WTC11 (cell line): ENCODE measurements around the gene CLEC1A. TPM values are rescaled to one million over a fixed set of nuclear protein-coding genes. Genes with fewer than 3 reads are reported as not detected.

Experiments used
- ATAC-seq: fragments of 200-7000 bp; cut with Tn5 transposase; 2 replicates; pipeline ENCODE4 v1.10.0; 2021; ENCODE audit warnings: mild to moderate bottlenecking, moderate library complexity
- CTCF ChIA-PET: fragments of 300-600 bp; sonication (Branson Sonifier 250); formaldehyde crosslinking; loops from one replicate; lab custom pipeline; 2021; ENCODE audit warnings: antibody characterized with exemption; lab: Charles Lee
- POLR2A ChIA-PET: fragments of 350-600 bp; sonication (Branson Sonifier 250); formaldehyde crosslinking; loops from one replicate; lab custom pipeline; 2021; ENCODE audit warnings: antibody characterized with exemption; lab: Charles Lee
- DNase-seq: peaks from one replicate; pipeline ENCODE4 v3.0.0; 2021; ENCODE audit warnings: low spot score
- H3K27ac Mint-ChIP-seq: 2 replicates; pipeline ENCODE4 v1.8.0; 2021; ENCODE audit warnings: mixed read lengths
- H3K27me3 Mint-ChIP-seq: 2 replicates; pipeline ENCODE4 v1.8.0; 2021; ENCODE audit warnings: low read depth, mild to moderate bottlenecking, moderate library complexity, mixed read lengths
- H3K36me3 Mint-ChIP-seq: 2 replicates; pipeline ENCODE4 v1.8.0; 2021; ENCODE audit warnings: mixed read lengths
- H3K4me1 Mint-ChIP-seq: 2 replicates; pipeline ENCODE4 v1.8.0; 2022; ENCODE audit warnings: mixed read lengths
- H3K4me3 Mint-ChIP-seq: 2 replicates; pipeline ENCODE4 v1.8.0; 2021; ENCODE audit warnings: mild to moderate bottlenecking, moderate library complexity, mixed read lengths
- H3K9me3 Mint-ChIP-seq: 2 replicates; pipeline ENCODE4 v1.8.0; 2021; ENCODE audit warnings: mixed read lengths
- CBFB ChIP-seq: sonication (generic); formaldehyde crosslinking; IDR thresholded peaks from 2 replicates; pipeline ENCODE4 v1.8.1; 2022; ENCODE audit warnings: mild to moderate bottlenecking, low read depth, missing genetic modification reagents
- E2F4 ChIP-seq: sonication (generic); formaldehyde crosslinking; IDR thresholded peaks from 2 replicates; pipeline ENCODE4 v1.8.1; 2022; ENCODE audit warnings: low read depth, mild to moderate bottlenecking, moderate library complexity, missing genetic modification reagents, borderline replicate concordance
- ELF4 ChIP-seq: sonication (generic); formaldehyde crosslinking; IDR thresholded peaks from 2 replicates; pipeline ENCODE4 v1.8.1; 2022; ENCODE audit warnings: low read depth, mild to moderate bottlenecking, moderate library complexity, missing genetic modification reagents
- ESRRA ChIP-seq: sonication (generic); formaldehyde crosslinking; IDR thresholded peaks from 2 replicates; pipeline ENCODE4 v1.8.1; 2022; ENCODE audit warnings: mild to moderate bottlenecking, missing genetic modification reagents, borderline replicate concordance
- FOXP1 ChIP-seq: sonication (generic); formaldehyde crosslinking; IDR thresholded peaks from 2 replicates; pipeline ENCODE4 v1.8.0; 2022; ENCODE audit warnings: missing genetic modification reagents, mild to moderate bottlenecking, moderate library complexity, borderline replicate concordance
- GABPB1 ChIP-seq: sonication (generic); formaldehyde crosslinking; IDR thresholded peaks from 2 replicates; pipeline ENCODE4 v1.8.1; 2023; ENCODE audit warnings: mild to moderate bottlenecking, missing genetic modification reagents
- MXD4 ChIP-seq: fragments of 250-450 bp; sonication (Bioruptor Pico); IDR thresholded peaks from 2 replicates; pipeline ENCODE4 v1.8.0; 2021; ENCODE audit warnings: mild to moderate bottlenecking, moderate library complexity, borderline replicate concordance
- RELA ChIP-seq: sonication (generic); formaldehyde crosslinking; IDR thresholded peaks from 2 replicates; pipeline ENCODE4 v1.8.1; 2022; ENCODE audit warnings: missing genetic modification reagents, mild to moderate bottlenecking, borderline replicate concordance
- TP53 ChIP-seq: sonication (generic); formaldehyde crosslinking; IDR thresholded peaks from 2 replicates; pipeline ENCODE4 v1.8.1; 2023; ENCODE audit warnings: mild to moderate bottlenecking, missing genetic modification reagents
- ZNF219 ChIP-seq: sonication (generic); formaldehyde crosslinking; IDR thresholded peaks from 2 replicates; pipeline ENCODE4 v1.8.0; 2023; ENCODE audit warnings: missing genetic modification reagents, mild to moderate bottlenecking, borderline replicate concordance
- ZNF425 ChIP-seq: fragments of 250-450 bp; sonication (Bioruptor Pico); conservative IDR thresholded peaks from 2 replicates; pipeline ENCODE4 v1.9.0; 2021; ENCODE audit warnings: mild to moderate bottlenecking
- ZNF512 ChIP-seq: sonication (generic); formaldehyde crosslinking; IDR thresholded peaks from 2 replicates; pipeline ENCODE4 v1.8.1; 2022; ENCODE audit warnings: missing genetic modification reagents, borderline replicate concordance
- total RNA-seq: library from RNA; stranded (reverse); gene quantifications from 3 replicates; pipeline ENCODE4 v1.2.3, GENCODE V29; 2021
- TF ChIP-seq, protein P1 (sequence below): fragments of 250-450 bp; sonication (Bioruptor Pico); IDR thresholded peaks from 2 replicates; pipeline ENCODE4 v1.9.0; 2021; ENCODE audit warnings: mild to moderate bottlenecking
- TF ChIP-seq, protein P2 (sequence below): sonication (generic); formaldehyde crosslinking; IDR thresholded peaks from 2 replicates; pipeline ENCODE4 v1.8.1; 2023; ENCODE audit warnings: mild to moderate bottlenecking, missing genetic modification reagents, moderate library complexity
- TF ChIP-seq, protein P3 (sequence below): sonication (generic); formaldehyde crosslinking; IDR thresholded peaks from 2 replicates; pipeline ENCODE4 v1.8.0; 2023; ENCODE audit warnings: missing genetic modification reagents, mild to moderate bottlenecking, borderline replicate concordance
- TF ChIP-seq, protein P4 (sequence below): sonication (generic); formaldehyde crosslinking; IDR thresholded peaks from 2 replicates; pipeline ENCODE4 v1.8.1; 2022; ENCODE audit warnings: low read depth, missing genetic modification reagents, borderline replicate concordance

The CLEC1A gene
- total RNA-seq, 1 experiment from 2014 or later, result not detected

GRCh38 chr12:10068644-10069043 is 30.1 kb downstream of the CLEC1A start:
- Mint-ChIP-seq H3K9me3 (no peaks in the 10 kb centered on the region), H3K4me3 (no peak overlapping the region), H3K4me1 (peaks cover 17% of the 10 kb centered on the region), H3K36me3 (no peaks in the 10 kb centered on the region), H3K27me3 (no peaks in the 10 kb centered on the region), H3K27ac (no peak overlapping the region)
- ATAC-seq (no peak), DNase-seq (no peak)
- TF ChIP-seq ZNF512 (CRISPR knock-in tag) (no peak), ELF4 (CRISPR knock-in tag) (no peak), TP53 (no peak), ESRRA (no peak), MXD4 (CRISPR knock-in tag) (no peak), ZNF219 (CRISPR knock-in tag) (no peak), RELA (CRISPR knock-in tag) (no peak), FOXP1 (CRISPR knock-in tag) (no peak), ZNF425 (CRISPR knock-in tag) (no peak)
- TF ChIP-seq, protein P1, sequence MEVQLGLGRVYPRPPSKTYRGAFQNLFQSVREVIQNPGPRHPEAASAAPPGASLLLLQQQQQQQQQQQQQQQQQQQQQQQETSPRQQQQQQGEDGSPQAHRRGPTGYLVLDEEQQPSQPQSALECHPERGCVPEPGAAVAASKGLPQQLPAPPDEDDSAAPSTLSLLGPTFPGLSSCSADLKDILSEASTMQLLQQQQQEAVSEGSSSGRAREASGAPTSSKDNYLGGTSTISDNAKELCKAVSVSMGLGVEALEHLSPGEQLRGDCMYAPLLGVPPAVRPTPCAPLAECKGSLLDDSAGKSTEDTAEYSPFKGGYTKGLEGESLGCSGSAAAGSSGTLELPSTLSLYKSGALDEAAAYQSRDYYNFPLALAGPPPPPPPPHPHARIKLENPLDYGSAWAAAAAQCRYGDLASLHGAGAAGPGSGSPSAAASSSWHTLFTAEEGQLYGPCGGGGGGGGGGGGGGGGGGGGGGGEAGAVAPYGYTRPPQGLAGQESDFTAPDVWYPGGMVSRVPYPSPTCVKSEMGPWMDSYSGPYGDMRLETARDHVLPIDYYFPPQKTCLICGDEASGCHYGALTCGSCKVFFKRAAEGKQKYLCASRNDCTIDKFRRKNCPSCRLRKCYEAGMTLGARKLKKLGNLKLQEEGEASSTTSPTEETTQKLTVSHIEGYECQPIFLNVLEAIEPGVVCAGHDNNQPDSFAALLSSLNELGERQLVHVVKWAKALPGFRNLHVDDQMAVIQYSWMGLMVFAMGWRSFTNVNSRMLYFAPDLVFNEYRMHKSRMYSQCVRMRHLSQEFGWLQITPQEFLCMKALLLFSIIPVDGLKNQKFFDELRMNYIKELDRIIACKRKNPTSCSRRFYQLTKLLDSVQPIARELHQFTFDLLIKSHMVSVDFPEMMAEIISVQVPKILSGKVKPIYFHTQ, result no peak
- TF ChIP-seq, protein P2, sequence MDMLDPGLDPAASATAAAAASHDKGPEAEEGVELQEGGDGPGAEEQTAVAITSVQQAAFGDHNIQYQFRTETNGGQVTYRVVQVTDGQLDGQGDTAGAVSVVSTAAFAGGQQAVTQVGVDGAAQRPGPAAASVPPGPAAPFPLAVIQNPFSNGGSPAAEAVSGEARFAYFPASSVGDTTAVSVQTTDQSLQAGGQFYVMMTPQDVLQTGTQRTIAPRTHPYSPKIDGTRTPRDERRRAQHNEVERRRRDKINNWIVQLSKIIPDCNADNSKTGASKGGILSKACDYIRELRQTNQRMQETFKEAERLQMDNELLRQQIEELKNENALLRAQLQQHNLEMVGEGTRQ (CRISPR knock-in tag), result no peak
- TF ChIP-seq, protein P3, sequence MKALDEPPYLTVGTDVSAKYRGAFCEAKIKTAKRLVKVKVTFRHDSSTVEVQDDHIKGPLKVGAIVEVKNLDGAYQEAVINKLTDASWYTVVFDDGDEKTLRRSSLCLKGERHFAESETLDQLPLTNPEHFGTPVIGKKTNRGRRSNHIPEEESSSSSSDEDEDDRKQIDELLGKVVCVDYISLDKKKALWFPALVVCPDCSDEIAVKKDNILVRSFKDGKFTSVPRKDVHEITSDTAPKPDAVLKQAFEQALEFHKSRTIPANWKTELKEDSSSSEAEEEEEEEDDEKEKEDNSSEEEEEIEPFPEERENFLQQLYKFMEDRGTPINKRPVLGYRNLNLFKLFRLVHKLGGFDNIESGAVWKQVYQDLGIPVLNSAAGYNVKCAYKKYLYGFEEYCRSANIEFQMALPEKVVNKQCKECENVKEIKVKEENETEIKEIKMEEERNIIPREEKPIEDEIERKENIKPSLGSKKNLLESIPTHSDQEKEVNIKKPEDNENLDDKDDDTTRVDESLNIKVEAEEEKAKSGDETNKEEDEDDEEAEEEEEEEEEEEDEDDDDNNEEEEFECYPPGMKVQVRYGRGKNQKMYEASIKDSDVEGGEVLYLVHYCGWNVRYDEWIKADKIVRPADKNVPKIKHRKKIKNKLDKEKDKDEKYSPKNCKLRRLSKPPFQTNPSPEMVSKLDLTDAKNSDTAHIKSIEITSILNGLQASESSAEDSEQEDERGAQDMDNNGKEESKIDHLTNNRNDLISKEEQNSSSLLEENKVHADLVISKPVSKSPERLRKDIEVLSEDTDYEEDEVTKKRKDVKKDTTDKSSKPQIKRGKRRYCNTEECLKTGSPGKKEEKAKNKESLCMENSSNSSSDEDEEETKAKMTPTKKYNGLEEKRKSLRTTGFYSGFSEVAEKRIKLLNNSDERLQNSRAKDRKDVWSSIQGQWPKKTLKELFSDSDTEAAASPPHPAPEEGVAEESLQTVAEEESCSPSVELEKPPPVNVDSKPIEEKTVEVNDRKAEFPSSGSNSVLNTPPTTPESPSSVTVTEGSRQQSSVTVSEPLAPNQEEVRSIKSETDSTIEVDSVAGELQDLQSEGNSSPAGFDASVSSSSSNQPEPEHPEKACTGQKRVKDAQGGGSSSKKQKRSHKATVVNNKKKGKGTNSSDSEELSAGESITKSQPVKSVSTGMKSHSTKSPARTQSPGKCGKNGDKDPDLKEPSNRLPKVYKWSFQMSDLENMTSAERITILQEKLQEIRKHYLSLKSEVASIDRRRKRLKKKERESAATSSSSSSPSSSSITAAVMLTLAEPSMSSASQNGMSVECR (CRISPR knock-in tag), result no peak
- ChIA-PET CTCF (interaction anchor here (1.9 kb wide), 1 partner anchor 59 kb away, joined by 5 read pairs; the partner anchor contains the start of gene CLEC12B), POLR2A (no interaction called here)

DNA sequence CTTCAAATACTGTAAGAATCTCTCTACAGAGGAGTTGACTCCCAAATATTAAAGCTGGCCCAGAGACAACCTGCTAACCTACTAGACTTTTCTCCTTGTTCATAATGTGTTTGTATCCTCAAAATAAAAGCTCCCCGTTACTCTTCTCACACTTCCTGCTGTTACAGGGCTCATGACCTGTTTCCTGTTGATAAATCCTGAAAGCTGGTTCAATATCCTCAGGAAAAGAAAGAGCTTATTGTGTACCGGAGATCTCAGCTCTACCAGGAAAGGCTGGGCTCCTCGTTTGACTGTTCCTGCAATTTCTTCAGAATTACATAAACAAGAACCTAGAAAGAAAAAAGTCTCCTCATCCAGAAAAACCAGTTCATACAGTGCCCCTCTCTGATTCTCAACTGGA is 30.8 kb downstream of the CLEC1A start:
- DNase-seq, result no peak
- no peak for ATAC-seq
- Mint-ChIP-seq H3K27me3 (no peaks in the 10 kb centered on the region), H3K36me3 (no peaks in the 10 kb centered on the region), H3K4me1 (peaks cover 17% of the 10 kb centered on the region), H3K4me3 (no peak overlapping the region), H3K9me3 (no peaks in the 10 kb centered on the region), H3K27ac (no peak overlapping the region)
- TF ChIP-seq GABPB1 (no peak), CBFB (CRISPR knock-in tag) (no peak), E2F4 (CRISPR knock-in tag) (no peak)
- TF ChIP-seq, protein P4, sequence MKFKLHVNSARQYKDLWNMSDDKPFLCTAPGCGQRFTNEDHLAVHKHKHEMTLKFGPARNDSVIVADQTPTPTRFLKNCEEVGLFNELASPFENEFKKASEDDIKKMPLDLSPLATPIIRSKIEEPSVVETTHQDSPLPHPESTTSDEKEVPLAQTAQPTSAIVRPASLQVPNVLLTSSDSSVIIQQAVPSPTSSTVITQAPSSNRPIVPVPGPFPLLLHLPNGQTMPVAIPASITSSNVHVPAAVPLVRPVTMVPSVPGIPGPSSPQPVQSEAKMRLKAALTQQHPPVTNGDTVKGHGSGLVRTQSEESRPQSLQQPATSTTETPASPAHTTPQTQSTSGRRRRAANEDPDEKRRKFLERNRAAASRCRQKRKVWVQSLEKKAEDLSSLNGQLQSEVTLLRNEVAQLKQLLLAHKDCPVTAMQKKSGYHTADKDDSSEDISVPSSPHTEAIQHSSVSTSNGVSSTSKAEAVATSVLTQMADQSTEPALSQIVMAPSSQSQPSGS (CRISPR knock-in tag), result no peak
- TF ChIP-seq, protein P1, result no peak
- POLR2A ChIA-PET, result no interaction called here
- CTCF ChIA-PET, result interaction anchor here (0.6 to 1.9 kb wide), 2 partner anchors 58 to 1524 kb away, joined by 3 to 5 read pairs; partner anchors contain the start of gene CLEC12B
